ENCODE measurements around the gene HSPA1B. TPM values are rescaled to one million over a fixed set of nuclear protein-coding genes. Genes with fewer than 3 reads are reported as not detected.
"Not testable (repeated sequence)": the region's sequence is repeated elsewhere in the genome, so short reads cannot be mapped to it uniquely, and the experiment has no call there.

Gene HSPA1B
- total RNA-seq, 1 experiment from 2014 or later, result 147 TPM

DNA sequence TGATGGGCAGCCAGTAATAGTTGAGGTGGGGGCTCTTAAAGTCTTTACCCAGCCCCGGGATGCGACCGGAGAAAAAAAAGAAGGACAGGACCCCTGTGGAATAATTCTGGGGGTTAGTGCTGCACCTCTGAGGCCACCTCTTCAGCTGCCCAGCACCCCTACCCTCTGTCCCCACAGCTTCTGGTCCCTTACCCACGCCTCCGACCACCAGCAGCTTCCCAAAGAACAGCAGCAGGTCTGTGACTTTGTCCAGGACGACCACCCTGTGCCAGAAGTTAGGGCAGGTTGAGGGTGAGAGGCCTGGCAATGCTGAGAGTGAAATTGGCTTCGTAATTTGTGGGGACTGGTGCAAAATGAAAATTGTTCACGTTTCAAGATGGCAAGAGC is 37.3 kb downstream of the HSPA1B start:
- intact Hi-C loops (cut with micrococcal nuclease; ENCODE audit: unreplicated experiment), result no loop called here
- Histone ChIP-seq H3K9me3 (ENCODE audit: control insufficient read depth, insufficient read depth, low read depth, low read length) (no peaks in the 10 kb centered on the region), H3K27ac (ENCODE audit: low read length) (peak overlapping the region; percentile 70), H3K4me1 (ENCODE audit: control insufficient read depth, insufficient read depth, low read length) (peaks cover 33% of the 10 kb centered on the region), H3K36me3 (ENCODE audit: control insufficient read depth, insufficient read depth, low read length) (no peaks in the 10 kb centered on the region; the same call in 1 of the 2 replicates), H3K4me3 (ENCODE audit: low read depth in 2 of 2, low read length in 2 of 2) (no peak overlapping the region), H3K27me3 (ENCODE audit: control insufficient read depth, insufficient read depth, low read length) (no peaks in the 10 kb centered on the region)
- ATAC-seq (no peak), DNase-seq (ENCODE audit: low read depth, low spot score) (no peak)
- in situ Hi-C loops (cut with HindIII; ENCODE audit: low pct_unique_long_range_greater_than_20kb, low sequenced_read_pairs), result no loop called here
- POLR2A ChIA-PET, result no interaction called here
- CTCF ChIA-PET, result no interaction called here
- BruUV-seq (replicated peaks), result no TSS peak
- TF ChIP-seq POLR2AphosphoS5 (IDR thresholded peaks at IDR 0.05; ENCODE audit: low read depth, low read length) (no peak), TCF7L2 (IDR thresholded peaks at IDR 0.05; ENCODE audit: low read depth, low read length) (no peak), SIN3A (IDR thresholded peaks at IDR 0.05; ENCODE audit: borderline replicate concordance, insufficient read depth, low read depth, low read length) (no peak)
- TF ChIP-seq, protein P1, sequence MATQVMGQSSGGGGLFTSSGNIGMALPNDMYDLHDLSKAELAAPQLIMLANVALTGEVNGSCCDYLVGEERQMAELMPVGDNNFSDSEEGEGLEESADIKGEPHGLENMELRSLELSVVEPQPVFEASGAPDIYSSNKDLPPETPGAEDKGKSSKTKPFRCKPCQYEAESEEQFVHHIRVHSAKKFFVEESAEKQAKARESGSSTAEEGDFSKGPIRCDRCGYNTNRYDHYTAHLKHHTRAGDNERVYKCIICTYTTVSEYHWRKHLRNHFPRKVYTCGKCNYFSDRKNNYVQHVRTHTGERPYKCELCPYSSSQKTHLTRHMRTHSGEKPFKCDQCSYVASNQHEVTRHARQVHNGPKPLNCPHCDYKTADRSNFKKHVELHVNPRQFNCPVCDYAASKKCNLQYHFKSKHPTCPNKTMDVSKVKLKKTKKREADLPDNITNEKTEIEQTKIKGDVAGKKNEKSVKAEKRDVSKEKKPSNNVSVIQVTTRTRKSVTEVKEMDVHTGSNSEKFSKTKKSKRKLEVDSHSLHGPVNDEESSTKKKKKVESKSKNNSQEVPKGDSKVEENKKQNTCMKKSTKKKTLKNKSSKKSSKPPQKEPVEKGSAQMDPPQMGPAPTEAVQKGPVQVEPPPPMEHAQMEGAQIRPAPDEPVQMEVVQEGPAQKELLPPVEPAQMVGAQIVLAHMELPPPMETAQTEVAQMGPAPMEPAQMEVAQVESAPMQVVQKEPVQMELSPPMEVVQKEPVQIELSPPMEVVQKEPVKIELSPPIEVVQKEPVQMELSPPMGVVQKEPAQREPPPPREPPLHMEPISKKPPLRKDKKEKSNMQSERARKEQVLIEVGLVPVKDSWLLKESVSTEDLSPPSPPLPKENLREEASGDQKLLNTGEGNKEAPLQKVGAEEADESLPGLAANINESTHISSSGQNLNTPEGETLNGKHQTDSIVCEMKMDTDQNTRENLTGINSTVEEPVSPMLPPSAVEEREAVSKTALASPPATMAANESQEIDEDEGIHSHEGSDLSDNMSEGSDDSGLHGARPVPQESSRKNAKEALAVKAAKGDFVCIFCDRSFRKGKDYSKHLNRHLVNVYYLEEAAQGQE (IDR thresholded peaks at IDR 0.05; ENCODE audit: insufficient read depth in 1 of 2, low read depth in 2 of 2, low read length in 1 of 2), result no peak
- TF ChIP-seq, protein P2, sequence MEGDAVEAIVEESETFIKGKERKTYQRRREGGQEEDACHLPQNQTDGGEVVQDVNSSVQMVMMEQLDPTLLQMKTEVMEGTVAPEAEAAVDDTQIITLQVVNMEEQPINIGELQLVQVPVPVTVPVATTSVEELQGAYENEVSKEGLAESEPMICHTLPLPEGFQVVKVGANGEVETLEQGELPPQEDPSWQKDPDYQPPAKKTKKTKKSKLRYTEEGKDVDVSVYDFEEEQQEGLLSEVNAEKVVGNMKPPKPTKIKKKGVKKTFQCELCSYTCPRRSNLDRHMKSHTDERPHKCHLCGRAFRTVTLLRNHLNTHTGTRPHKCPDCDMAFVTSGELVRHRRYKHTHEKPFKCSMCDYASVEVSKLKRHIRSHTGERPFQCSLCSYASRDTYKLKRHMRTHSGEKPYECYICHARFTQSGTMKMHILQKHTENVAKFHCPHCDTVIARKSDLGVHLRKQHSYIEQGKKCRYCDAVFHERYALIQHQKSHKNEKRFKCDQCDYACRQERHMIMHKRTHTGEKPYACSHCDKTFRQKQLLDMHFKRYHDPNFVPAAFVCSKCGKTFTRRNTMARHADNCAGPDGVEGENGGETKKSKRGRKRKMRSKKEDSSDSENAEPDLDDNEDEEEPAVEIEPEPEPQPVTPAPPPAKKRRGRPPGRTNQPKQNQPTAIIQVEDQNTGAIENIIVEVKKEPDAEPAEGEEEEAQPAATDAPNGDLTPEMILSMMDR (IDR thresholded peaks at IDR 0.05), result no peak

- DNase-seq (ENCODE audit: low read depth, low spot score), result no peak
- ChIA-PET CTCF (interaction anchor here (0.6 kb wide), 1 partner anchor 78 kb away, joined by 3 read pairs; no protein-coding TSS in a partner anchor), POLR2A (no interaction called here)
- in situ Hi-C loops (cut with HindIII; ENCODE audit: low pct_unique_long_range_greater_than_20kb, low sequenced_read_pairs), result no loop called here
- no TSS peak for BruUV-seq (replicated peaks)
- Histone ChIP-seq H3K27ac (ENCODE audit: low read length) (peak overlapping the region; percentile 70), H3K9me3 (ENCODE audit: control insufficient read depth, insufficient read depth, low read depth, low read length) (no peaks in the 10 kb centered on the region), H3K27me3 (ENCODE audit: control insufficient read depth, insufficient read depth, low read length) (no peaks in the 10 kb centered on the region), H3K36me3 (ENCODE audit: control insufficient read depth, insufficient read depth, low read length) (no peaks in the 10 kb centered on the region; the same call in 1 of the 2 replicates), H3K4me1 (ENCODE audit: control insufficient read depth, insufficient read depth, low read length) (peaks cover 34% of the 10 kb centered on the region), H3K4me3 (ENCODE audit: low read depth in 2 of 2, low read length in 2 of 2) (no peak overlapping the region)
- TF ChIP-seq POLR2AphosphoS5 (IDR thresholded peaks at IDR 0.05; ENCODE audit: low read depth, low read length) (no peak), SIN3A (IDR thresholded peaks at IDR 0.05; ENCODE audit: borderline replicate concordance, insufficient read depth, low read depth, low read length) (no peak), TCF7L2 (IDR thresholded peaks at IDR 0.05; ENCODE audit: low read depth, low read length) (peak; percentile 91)
- TF ChIP-seq, protein P1 (IDR thresholded peaks at IDR 0.05; ENCODE audit: insufficient read depth in 1 of 2, low read depth in 2 of 2, low read length in 1 of 2), result no peak
- TF ChIP-seq, protein P2 (IDR thresholded peaks at IDR 0.05), result no peak
- intact Hi-C loops (cut with micrococcal nuclease; ENCODE audit: unreplicated experiment), result no loop called here
- peak; percentile 52 for ATAC-seq
Observed at GRCh38 chr6:31865205-31866118, 37.9 kb downstream of the HSPA1B start.

DNA sequence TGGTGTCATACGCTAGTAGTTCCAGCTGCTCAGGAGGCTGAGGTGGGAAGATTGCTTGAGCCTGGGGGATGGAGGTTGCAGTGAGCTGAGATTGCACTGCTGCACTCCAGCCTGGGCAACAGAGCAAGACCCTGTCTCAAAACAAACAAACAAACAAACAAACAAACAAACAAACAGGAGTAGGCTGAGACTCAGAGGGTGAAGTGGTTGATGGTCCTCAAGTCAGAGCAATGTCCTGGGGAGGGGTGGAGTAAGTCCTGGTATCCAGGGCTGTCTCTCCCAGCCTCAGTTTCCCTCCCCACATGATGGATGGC is 41.1 kb downstream of the HSPA1B start:
- CTCF ChIA-PET; ATAC-seq; POLR2A ChIA-PET; H3K4me3 ChIP-seq (ENCODE audit: low read depth in 2 of 2, low read length in 2 of 2); H3K27me3 ChIP-seq (ENCODE audit: control insufficient read depth, insufficient read depth, low read length); H3K9me3 ChIP-seq (ENCODE audit: control insufficient read depth, insufficient read depth, low read depth, low read length); DNase-seq (ENCODE audit: low read depth, low spot score); in situ Hi-C loops (cut with HindIII; ENCODE audit: low pct_unique_long_range_greater_than_20kb, low sequenced_read_pairs); BruUV-seq (replicated peaks); intact Hi-C loops (cut with micrococcal nuclease; ENCODE audit: unreplicated experiment); H3K36me3 ChIP-seq (ENCODE audit: control insufficient read depth, insufficient read depth, low read length); H3K27ac ChIP-seq (ENCODE audit: low read length): not testable (repeated sequence)
- H3K4me1 ChIP-seq (ENCODE audit: control insufficient read depth, insufficient read depth, low read length), result peaks cover 38% of the 10 kb centered on the region

All from Panc1 (cell line).